ENCODE data around the gene TBX20. TPM values are rescaled to one million over a fixed set of nuclear protein-coding genes. Genes with fewer than 3 reads are reported as not detected.

The TBX20 gene
- total and polyA plus RNA-seq, 8 donors: not detected

- WGBS, 5 donors: 8 to 14% (median 11%) methylated on average over 20 to 21 of the region's 21 CpGs
- Histone ChIP-seq H3K36me3 (no peaks in the 10 kb centered on the region), H3K27me3 (peaks cover 18 to 94% (median 79%) of the 10 kb centered on the region in 3 donors), H3K4me3 (no peak overlapping the region), H3K27ac (no peak overlapping the region), H3K9me3 (peaks cover 0 to 19% (median 6%) of the 10 kb centered on the region in 4 donors), H3K4me1 (peaks cover 8 to 34% (median 23%) of the 10 kb centered on the region in 4 donors)
- intact Hi-C loops (cut with DNase I; ENCODE audit: low total_unique reads): no loop called here
- TF ChIP-seq, protein P1, sequence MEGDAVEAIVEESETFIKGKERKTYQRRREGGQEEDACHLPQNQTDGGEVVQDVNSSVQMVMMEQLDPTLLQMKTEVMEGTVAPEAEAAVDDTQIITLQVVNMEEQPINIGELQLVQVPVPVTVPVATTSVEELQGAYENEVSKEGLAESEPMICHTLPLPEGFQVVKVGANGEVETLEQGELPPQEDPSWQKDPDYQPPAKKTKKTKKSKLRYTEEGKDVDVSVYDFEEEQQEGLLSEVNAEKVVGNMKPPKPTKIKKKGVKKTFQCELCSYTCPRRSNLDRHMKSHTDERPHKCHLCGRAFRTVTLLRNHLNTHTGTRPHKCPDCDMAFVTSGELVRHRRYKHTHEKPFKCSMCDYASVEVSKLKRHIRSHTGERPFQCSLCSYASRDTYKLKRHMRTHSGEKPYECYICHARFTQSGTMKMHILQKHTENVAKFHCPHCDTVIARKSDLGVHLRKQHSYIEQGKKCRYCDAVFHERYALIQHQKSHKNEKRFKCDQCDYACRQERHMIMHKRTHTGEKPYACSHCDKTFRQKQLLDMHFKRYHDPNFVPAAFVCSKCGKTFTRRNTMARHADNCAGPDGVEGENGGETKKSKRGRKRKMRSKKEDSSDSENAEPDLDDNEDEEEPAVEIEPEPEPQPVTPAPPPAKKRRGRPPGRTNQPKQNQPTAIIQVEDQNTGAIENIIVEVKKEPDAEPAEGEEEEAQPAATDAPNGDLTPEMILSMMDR (IDR thresholded peaks at IDR 0.05): no peak
- TF ChIP-seq POLR2AphosphoS5 (IDR thresholded peaks at IDR 0.05) (no peak), POLR2A (IDR thresholded peaks at IDR 0.05) (no peak), EP300 (IDR thresholded peaks at IDR 0.05) (no peak)
- DNase-seq: no peak
These were observed 7.1 kb upstream of the TBX20 start for GRCh38 chr7:35261041-35261440.

- TF ChIP-seq EP300 (IDR thresholded peaks at IDR 0.05) (no peak), POLR2AphosphoS5 (IDR thresholded peaks at IDR 0.05) (no peak), POLR2A (IDR thresholded peaks at IDR 0.05) (no peak)
- TF ChIP-seq, protein P1 (IDR thresholded peaks at IDR 0.05): no peak
- intact Hi-C loops (cut with DNase I; ENCODE audit: low total_unique reads): no loop called here
- H3K27me3 ChIP-seq: peaks cover 24 to 100% (median 87%) of the 10 kb centered on the region in 3 donors
- WGBS, 5 donors: 35 to 58% (median 46%) methylated on average over 7 of the region's 7 CpGs
- peaks cover 0 to 25% (median 10%) of the 10 kb centered on the region in 4 donors for H3K9me3 ChIP-seq
- H3K4me3 ChIP-seq: no peak overlapping the region
- H3K27ac ChIP-seq: no peak overlapping the region
- H3K36me3 ChIP-seq: no peaks in the 10 kb centered on the region
- no peak for DNase-seq
- peaks cover 8 to 34% (median 23%) of the 10 kb centered on the region in 4 donors for H3K4me1 ChIP-seq
These were observed 6.3 kb upstream of the TBX20 start for GRCh38 chr7:35260246-35260645.

- intact Hi-C loops (cut with DNase I; ENCODE audit: low total_unique reads): no loop called here
- Histone ChIP-seq H3K36me3 (no peaks in the 10 kb centered on the region), H3K4me1 (peaks cover 8 to 39% (median 25%) of the 10 kb centered on the region in 4 donors), H3K27me3 (peaks cover 24 to 100% (median 91%) of the 10 kb centered on the region in 3 donors), H3K4me3 (no peak overlapping the region), H3K9me3 (peaks cover 0 to 30% (median 11%) of the 10 kb centered on the region in 4 donors), H3K27ac (no peak overlapping the region)
- WGBS, 5 donors: 9 to 29% (median 16%) methylated on average over 6 of the region's 6 CpGs
- no peak for DNase-seq
- TF ChIP-seq, protein P1 (IDR thresholded peaks at IDR 0.05): no peak
- TF ChIP-seq EP300 (IDR thresholded peaks at IDR 0.05): no peak
- TF ChIP-seq POLR2AphosphoS5 (IDR thresholded peaks at IDR 0.05): no peak
- no peak for TF ChIP-seq POLR2A (IDR thresholded peaks at IDR 0.05)
These were observed 5.6 kb upstream of the TBX20 start for GRCh38 chr7:35259523-35259908.

GRCh38 chr7:35258868-35259522 is 5.1 kb upstream of the TBX20 start:
- no peaks in the 10 kb centered on the region for H3K36me3 ChIP-seq
- no peak overlapping the region for H3K27ac ChIP-seq
- intact Hi-C loops (cut with DNase I; ENCODE audit: low total_unique reads): no loop called here
- H3K4me1 ChIP-seq: peaks cover 14 to 45% (median 27%) of the 10 kb centered on the region in 4 donors
- H3K27me3 ChIP-seq: peaks cover 24 to 100% (median 96%) of the 10 kb centered on the region in 3 donors
- DNase-seq: no peak
- peaks cover 0 to 36% (median 11%) of the 10 kb centered on the region in 4 donors for H3K9me3 ChIP-seq
- no peak overlapping the region for H3K4me3 ChIP-seq
- TF ChIP-seq POLR2A (IDR thresholded peaks at IDR 0.05) (no peak), POLR2AphosphoS5 (IDR thresholded peaks at IDR 0.05) (no peak), EP300 (IDR thresholded peaks at IDR 0.05) (no peak)
- TF ChIP-seq, protein P1 (IDR thresholded peaks at IDR 0.05): no peak
- 10 to 17% (median 13%) methylated on average over 27 of the region's 27 CpGs for WGBS, 5 donors
